Hepatocyte (in vitro differentiated cells): Measurements from ENCODE around the gene PITPNB.

Experiments
- EZH2 ChIP-seq: fragments of 200-600 bp; sonication (generic); IDR thresholded peaks from 2 replicates; pipeline ENCODE4 v1.6.1; 2016; ENCODE audit warnings: antibody characterized with exemption, mild to moderate bottlenecking, borderline replicate concordance
- TF ChIP-seq, protein P1 (sequence below): fragments of 200-600 bp; sonication (generic); IDR thresholded peaks from 2 replicates; pipeline ENCODE4 v1.5.1; 2016; ENCODE audit warnings: antibody characterized with exemption, mild to moderate bottlenecking; ENCODE audit not compliant: poor library complexity

DNA sequence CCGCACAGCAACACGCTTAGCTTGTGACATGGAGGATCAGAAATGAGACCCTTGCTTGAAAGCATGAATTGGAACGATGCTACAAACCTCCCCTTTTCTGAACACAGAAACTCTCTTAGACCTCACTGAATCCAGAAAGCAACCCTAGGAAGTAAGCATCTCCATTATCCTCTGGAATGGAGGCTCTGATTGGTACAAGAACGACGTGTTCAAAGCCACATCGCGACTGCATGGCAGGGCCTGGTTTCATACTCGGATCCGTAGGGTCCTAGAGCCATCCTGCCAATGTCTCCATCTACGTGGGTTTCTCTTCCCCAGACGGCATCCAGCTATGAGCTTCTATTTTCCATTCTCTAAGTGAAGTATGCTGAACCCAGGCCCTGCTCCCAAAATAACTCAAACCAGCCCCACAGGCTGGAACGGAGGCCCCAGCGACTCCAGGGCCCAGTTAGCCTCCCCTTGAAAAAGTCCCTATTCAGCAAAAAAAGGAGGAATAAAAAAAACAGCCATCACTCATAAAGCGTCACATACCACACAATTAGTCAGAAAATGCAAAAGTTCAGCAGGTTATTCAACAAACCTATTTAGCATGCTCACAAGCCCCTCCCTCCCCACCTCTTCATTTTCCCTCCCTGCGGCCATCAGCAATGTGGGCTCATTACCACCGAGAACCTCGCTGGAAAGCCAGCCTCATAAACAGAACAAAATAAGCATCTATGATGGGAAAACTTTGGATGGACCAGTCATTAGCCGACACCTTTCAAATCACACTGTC, 110.4 kb downstream of the PITPNB start:
- no peak for TF ChIP-seq EZH2
- TF ChIP-seq, protein P1, sequence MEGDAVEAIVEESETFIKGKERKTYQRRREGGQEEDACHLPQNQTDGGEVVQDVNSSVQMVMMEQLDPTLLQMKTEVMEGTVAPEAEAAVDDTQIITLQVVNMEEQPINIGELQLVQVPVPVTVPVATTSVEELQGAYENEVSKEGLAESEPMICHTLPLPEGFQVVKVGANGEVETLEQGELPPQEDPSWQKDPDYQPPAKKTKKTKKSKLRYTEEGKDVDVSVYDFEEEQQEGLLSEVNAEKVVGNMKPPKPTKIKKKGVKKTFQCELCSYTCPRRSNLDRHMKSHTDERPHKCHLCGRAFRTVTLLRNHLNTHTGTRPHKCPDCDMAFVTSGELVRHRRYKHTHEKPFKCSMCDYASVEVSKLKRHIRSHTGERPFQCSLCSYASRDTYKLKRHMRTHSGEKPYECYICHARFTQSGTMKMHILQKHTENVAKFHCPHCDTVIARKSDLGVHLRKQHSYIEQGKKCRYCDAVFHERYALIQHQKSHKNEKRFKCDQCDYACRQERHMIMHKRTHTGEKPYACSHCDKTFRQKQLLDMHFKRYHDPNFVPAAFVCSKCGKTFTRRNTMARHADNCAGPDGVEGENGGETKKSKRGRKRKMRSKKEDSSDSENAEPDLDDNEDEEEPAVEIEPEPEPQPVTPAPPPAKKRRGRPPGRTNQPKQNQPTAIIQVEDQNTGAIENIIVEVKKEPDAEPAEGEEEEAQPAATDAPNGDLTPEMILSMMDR = no peak
